HUDEP-2 (cell line): ENCODE results near the gene TLE7.
A peak's percentile ranks its signal among the peaks of the same experiment; 100 is the strongest.

Experiments used
- DNase-seq, 76 experiments: peaks; one replicate each; lab custom pipeline; 2025; ENCODE audit not compliant: unreplicated experiment in 76 of 76; lab: John Stamatoyannopoulos, UW

TLE7 gene

GRCh38 chr16:71414038-71414437 is 27.8 kb downstream of the TLE7 start:
- DNase-seq, result no peak

- DNase-seq, result no peak
These were observed 28.5 kb downstream of the TLE7 start for GRCh38 chr16:71413341-71413740.

- DNase-seq, result peak in 60 of 76 experiments; percentile 2 to 75 (median 36)
These were observed 29.3 kb downstream of the TLE7 start for GRCh38 chr16:71412270-71413160.

- no peak for DNase-seq
These were observed 31.7 kb downstream of the TLE7 start for GRCh38 chr16:71410146-71410545.

- DNase-seq, result peak in 2 of 76 experiments; percentile 3 to 8
These were observed 32.7 kb downstream of the TLE7 start for GRCh38 chr16:71409011-71409775.

- no peak for DNase-seq
These were observed 33.3 kb downstream of the TLE7 start for GRCh38 chr16:71408536-71408935.

- DNase-seq, result no peak
These were observed 34.1 kb downstream of the TLE7 start for GRCh38 chr16:71407731-71408130.

GRCh38 chr16:71406724-71407123 is 35.1 kb downstream of the TLE7 start:
- DNase-seq, result no peak

GRCh38 chr16:71406316-71406715 is 35.5 kb downstream of the TLE7 start:
- no peak for DNase-seq

GRCh38 chr16:71404364-71404763 is 37.5 kb downstream of the TLE7 start:
- DNase-seq, result no peak

- DNase-seq, result no peak
These were observed 39.2 kb downstream of the TLE7 start for GRCh38 chr16:71402674-71403073.

GRCh38 chr16:71402007-71402406 is 39.8 kb downstream of the TLE7 start:
- DNase-seq, result no peak

- DNase-seq, result no peak
These were observed 41.9 kb downstream of the TLE7 start for GRCh38 chr16:71399801-71400563.

- DNase-seq, result no peak
These were observed 45.3 kb downstream of the TLE7 start for GRCh38 chr16:71396594-71396993.

- no peak for DNase-seq
These were observed 52.5 kb downstream of the TLE7 start for GRCh38 chr16:71389330-71389729.

- no peak for DNase-seq
These were observed 54.6 kb downstream of the TLE7 start for GRCh38 chr16:71387045-71387871.

GRCh38 chr16:71384073-71384724 is 57.7 kb downstream of the TLE7 start:
- DNase-seq, result no peak

- no peak for DNase-seq
These were observed 58.6 kb downstream of the TLE7 start for GRCh38 chr16:71383054-71383773.

- no peak for DNase-seq
These were observed 61.0 kb downstream of the TLE7 start for GRCh38 chr16:71380831-71381230.
